Kidney capillary endothelial cell (primary cell): ENCODE data around the gene OR1I1.

ENCODE experiments used
- DNase-seq: peaks from one replicate; pipeline ENCODE4 v3.0.0-alpha.2; 2018; ENCODE audit warnings: low spot score

Gene OR1I1

DNA sequence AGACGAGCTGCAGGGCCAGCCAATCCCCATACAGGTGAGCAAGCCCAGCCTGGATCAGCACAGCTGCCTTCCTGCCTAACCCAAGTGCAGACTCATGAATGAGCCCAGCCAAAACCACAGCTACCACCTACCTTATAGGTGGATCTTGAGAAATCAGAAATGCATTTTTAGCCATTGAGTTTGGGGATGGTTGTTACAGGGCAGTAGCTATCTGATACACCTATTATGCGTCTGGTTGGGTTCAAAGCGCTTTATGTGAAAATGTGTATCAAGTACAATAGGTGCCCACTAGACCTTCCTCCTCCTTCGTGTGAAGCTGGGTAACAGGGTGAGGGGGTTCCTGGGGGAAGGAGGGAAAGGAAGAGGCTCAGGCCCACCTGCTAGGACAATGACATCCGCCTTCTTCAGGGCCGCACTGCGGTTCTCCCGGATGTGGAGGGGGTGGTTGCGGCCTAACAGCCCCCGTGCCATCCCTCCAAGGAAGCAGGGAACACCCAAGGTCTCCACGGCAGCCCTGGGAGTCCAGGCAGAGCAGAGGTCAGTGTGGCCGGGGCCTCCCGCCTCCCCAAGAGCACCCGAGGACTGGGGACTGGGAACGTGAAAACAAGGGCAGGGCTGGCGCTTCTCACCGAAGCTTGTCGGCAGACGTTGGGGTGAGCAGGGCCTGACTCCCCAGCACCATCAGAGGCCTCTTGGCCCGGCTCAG is 36.9 kb downstream of the OR1I1 start:
- DNase-seq = no peak

DNA sequence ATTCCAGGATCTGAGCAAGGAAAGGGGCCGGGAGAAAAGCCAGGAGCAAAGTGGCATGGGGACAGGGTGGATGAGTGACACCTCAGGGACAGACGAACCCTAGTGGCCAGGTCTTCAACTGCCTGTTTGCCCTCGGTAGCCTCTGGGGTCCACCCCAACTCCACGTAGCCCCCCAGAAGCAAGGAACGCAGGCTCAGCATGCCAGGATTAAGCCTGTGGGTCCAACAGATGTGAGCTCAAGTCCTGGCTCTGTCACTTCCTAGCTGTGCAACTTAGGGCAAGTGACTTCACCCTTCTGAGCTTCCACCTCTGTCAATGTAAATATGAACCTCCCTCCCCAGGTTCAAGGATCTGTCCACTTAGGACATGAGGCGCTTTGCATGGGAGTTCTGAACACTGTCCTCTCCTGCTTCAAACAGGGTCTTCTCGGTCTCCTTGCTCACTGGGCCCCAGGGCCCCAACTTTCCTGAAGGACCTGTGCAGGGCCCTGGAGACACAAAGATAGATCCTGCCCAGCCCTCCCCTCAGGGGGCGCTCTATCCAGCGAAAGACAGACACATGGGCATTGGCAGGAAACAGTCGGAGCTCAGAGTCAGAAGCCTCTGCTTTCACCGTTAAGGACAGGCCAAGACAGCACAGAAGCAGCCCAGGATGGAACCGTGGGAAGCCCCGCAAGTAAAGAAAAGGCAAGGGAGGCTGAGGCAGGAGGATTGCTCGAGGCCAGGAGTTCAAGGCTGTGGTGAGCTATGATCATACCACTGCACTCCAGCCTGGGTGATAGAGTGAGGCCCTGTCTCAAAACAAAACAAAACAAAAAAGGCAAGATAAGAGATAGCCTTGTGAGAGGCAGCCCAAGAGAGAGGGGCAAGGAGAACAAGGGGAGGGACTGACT is 38.4 kb downstream of the OR1I1 start:
- DNase-seq = no peak

DNA sequence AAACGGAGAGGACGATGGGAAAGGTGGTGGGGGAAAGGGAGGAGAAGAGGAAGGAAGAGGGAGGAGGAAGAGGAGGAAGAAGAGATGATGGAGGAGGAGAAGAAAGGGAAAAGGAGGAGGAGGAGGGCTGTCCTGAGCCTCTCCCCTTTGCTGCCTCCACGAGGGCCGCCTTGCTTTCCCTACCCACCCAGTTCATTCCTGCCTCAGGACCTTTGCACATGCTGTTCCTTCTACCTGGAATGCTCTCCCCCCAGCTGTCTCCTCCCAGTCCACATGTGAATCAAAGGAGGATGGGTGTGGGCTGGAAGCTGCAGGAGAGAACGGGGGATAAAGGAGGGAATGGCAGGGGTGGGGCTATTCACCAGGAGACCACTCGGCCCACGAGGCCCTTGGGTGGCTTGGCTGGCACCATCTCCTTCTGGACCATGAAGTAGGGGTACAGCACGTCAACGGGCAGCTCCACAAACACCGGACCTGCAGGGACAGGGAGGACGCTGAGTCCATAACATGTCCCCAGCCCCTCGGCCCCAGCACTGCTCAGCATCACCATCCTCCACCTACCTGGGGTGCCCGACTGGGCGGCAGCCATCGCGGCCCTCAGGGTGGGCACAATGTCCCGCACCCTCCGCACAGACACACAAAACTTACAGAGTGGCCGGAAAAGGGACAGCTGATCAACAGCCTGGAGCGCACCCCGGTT is 40.5 kb downstream of the OR1I1 start:
- no peak for DNase-seq

DNA sequence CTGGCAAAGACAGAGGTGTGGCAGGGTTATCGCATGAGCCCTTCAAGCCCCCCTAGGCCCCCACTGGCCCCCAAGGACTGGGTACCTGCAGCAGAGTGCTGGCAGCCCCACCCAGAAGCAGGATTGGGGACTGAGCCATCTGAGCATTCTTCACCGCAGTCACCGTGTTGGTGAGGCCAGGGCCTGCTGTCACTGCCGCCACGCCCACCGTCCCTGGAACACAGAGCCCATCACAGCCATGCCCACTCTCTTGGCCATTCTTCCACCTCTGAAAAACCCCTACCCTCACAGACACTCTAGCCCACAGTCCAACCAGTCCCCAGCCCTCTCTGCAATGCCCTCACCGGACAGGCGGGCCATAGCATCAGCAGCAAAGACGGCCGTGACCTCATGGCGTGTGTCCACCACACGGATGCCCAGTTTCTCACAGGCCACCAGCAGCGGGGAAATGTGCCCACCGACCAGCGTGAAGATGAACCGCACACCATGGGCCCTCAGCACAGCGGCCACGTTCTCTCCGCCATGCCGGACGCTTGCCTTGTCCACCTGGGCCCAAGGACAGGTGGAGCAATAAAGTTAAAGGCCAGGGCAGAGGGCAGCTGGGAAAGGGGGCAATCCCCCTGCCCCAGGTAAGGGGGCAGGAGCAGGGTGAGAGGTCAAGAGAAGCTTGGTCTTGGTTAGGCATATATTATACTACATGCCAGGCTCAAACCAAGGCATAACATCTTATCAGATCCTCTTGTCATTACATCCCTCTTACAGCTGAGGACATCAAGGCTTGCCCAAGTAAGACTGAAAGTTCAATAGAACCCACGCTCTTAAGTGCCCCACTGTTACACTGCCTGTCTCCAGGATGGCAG is 41.2 kb downstream of the OR1I1 start:
- no peak for DNase-seq

DNA sequence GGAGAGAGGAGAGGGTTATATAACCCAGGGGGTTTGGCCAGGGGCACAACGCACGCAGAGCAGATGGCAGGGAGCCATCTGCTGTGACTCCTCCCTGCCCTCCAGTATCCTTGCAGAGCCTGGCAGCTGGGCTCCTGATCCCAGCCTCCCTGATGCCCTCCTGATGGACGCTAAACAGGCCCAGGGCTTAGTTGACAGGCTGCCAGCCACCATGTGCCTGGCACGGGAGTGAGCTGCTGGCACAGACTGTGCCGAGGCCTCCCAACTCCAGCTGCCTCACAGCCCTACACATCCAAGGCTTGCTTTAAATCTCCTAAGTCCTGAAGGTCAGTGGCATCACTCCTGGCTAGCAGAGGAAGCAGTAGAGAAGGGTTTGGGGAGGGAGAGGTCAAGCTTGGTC is 41.9 kb downstream of the OR1I1 start:
- DNase-seq = no peak

DNA sequence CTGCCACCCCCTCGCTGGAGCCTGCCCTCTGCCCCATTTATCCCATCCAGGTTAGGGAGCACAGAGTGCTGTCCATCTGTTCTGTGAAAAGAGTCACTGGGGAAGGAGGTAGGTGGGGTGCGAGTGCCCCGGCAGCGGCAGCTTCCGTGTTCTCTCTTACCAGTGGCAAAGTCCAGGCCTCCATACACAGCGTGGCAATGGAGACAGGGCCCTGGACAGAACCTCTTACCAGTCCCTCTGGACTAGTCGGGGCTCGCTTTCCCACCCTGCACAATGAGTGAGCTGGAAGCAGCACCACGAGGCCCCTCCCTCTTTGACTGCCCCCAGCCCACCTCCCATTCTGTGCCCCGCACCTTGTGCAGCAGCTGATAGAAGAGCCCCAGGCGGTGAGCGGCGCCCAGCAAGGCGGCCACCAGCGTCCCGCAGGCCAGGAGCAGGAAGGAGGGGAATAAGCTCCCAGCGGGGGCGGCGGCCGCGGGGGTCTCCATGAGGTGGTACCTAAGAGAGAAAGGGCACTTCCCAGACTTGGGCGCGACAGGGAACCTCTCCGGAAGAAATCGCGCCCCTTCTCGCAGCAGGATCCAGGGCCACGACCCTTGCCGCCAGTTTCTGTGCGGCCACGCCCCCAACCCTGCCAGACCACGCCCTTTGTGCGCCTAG is 42.7 kb downstream of the OR1I1 start:
- DNase-seq = no peak

DNA sequence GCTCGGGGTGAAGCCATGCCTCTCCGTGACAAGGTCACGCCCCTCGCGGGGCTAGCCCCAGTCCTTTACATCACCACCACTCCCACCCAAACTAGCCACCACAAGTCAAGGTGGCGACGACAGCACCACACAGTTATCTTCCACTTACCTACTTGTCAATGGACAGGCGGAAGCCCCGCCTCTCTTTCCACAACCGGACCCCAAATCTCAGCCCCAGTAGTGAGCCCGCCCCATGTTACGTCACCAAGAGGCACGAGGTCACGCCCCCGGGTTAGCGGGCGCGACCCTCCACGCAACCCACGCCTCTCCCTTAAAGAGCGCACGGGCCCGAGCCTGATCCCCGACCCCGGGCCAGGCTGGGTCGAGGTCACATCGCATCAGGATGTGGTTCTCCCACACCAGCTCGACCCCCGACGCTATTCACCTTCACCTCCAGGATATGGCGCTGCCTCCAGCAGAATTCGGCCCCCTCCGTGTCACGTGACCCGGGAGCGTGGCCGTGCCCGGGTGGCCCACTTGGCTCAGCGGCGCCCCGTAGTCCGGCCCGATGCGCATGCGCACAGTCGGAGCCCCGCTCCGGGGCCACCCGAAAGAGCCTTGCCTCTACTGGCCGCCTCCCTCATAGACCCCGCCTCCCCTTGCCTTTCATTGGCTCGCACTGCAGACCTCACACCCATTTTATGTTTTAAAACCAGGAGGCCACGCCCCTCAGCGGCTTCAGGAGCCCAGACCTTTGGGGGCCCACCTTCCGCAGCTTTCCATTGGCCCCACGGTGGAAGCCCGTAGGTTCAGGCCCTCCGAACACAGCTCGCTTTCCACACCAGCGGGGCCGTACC is 43.4 kb downstream of the OR1I1 start:
- DNase-seq = peak; percentile 97

DNA sequence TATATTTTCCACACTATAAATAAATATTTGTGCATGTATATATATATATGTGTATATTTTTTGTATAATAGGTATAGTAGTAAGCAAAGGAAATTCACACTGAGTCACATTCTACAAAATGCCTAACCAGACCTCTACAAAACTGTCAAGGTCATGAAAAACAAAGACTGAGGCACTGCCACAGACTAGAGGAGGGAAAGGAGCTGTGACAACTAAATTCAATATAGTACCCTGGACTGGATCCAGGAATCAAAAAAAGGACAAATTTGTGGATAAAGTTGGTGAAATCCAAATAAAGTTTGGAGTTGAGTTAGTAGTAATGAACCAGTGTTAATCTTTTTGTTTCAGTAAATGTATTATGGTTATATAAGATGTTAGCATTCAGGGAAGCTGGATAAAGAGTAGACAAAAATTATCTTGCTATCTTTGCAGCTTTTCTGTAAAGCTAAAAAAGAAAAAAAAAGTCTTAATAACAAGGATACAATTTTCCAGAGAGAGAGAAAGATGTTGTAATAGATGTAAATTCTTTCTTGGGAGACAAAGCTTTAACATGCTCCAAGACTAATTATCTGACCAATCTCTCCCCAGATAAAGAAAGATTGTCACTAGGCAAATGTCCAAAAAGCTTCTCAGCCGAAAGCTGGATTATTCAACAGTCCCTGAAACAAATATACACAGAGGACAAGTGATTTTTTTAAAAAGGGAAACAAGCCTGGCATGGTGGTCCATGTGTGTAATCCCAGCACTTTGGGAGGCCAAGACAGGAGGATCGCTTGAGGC is 44.3 kb downstream of the OR1I1 start:
- DNase-seq = no peak

DNA sequence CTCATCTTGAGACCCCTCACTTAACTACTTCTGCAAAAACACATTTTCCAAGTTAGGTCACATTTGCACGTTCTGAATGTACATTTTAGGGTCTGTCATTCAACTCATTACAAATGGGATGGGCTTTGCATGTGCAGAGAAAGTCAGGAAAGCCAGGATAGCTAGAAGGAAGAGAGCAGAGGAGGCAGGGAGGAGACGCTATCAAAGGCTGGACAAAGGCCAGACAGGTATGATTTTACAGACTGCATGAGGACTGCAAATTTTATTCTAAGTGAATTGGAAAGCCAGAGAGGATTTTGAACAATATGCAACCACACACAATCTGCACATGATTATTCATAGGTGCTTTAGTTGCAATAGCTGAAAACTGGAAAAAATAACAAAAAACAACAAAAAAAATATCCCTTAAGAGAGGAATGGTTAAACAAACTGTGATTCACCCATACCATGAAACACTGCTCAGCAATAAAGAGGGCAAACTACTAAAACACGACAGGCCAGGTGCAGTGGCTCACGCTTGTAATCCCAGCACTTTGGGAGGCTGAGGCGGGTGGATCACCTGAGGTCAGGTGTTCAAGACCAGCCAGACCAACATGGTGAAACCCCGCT is 46.3 kb downstream of the OR1I1 start:
- no peak for DNase-seq

DNA sequence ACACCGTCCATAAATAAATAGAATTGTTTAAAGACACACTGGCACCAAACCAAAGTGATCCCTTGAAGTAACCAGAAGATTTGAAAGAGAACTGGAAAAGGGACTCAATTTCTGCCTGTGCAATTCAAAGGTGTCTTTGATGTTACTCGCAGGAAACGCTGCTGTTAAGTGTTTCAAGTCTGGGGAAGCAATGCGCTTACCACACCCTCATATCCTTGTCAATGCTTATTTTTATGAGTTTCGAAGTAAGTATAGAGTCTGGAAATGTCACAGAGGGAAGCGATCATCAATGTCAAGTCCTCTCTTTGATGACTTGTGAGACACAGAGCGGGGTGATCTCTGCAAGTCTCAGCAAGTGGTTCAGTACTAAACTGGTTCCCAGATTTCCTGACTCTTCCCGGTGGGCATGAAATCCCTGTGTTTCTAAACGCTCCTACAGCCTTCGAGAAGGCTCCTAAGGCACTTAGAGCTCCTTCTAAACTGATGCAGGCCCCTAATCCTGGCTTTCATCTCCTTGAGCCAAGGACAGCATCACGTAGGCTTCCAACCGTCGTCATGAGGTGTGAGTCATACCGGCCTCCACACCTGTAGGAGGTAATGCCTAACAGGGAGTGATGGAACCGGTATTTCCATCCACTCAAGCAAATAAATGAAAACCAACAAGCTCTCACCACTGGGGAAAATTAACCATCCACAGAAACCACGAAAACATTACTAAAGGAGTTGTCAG is 48.0 kb downstream of the OR1I1 start:
- DNase-seq = no peak

DNA sequence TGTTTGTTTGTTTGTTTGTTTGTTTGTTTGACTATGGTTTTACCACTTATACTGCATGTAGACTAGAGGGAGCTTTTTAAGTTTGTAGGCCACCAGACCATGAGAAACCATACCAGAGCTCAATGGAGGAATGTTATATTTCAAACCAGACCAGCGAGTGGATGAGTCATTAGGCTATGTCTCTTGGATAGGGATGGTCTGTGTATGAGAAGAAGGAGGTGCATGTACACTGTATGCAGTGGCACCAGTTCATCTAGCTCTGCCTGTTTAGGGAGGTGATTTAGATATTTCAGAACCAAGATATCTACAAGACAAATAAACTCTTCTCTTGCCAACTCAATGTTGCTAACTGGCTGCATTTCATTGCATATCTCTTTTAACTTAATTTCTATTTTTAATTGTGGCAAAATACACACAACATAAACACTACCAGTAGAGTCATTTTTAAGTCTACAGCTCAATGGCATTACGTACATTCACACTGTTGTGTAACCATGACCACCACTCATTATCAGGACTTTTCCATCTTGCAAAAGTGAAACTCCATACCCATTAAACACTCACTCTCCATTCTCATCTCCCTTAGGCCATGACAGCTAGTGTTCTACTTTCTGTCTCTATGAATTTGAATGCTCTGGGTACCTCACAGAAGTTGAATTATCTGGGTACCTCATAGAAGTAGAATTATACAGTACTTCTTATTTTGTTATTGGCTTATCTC is 54.4 kb downstream of the OR1I1 start:
- DNase-seq = no peak

DNA sequence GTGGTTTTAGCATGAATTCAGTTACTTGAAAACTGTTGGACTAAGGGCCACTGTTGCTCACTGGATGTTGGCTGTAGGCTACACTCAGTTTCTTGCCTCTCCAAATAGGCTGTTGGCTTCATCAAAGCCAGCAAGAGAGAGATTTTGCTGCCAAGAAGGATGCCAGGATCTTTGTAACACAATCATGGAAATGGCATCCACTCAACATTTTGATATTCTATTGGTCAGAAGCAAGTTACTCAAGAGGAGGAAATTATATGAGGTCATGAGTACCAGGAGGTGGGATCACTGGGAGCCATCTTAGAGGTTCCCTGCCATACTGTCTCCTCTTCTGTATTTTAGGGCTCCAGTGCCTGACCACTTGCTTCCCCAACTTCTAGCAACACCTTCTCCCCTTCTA is 55.8 kb downstream of the OR1I1 start:
- DNase-seq = no peak

DNA sequence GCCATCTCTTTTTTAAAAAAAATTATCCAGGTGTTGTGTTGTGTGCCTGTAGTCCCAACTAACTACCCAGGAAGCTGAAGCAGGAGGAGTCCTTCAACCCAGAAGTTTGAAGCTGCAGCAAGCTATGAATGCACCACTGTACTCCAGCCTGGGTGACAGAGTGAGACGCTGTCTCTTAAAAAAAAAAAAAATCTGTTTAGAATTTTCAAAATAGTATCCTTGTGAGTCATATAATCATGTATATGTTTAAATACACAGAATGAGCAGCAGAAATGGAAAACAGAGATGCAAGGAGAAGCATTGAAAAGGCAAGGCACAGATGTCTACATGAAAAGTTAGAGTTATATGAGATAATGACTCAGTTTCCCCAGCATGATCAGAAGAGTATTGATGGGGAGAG is 56.4 kb downstream of the OR1I1 start:
- no peak for DNase-seq

DNA sequence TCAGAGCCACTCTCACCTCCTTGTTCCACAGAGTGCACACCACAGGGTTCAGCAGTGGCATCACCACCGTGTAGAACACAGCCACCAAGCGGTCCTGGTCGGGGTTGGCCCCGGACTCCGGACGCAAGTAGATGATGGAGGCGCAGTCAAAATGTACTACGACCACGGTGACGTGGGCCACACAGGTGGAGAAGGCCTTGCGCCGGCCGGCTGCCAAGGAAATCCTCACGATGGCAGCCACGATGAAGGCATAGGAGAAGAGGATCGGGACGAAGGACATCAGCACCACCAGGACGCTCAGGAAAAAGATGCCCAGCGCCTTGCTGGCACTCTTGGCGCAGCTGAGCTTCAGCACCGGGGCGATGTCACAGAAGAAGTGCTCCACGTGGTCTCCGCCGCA is 59.1 kb downstream of the OR1I1 start:
- DNase-seq = no peak

DNA sequence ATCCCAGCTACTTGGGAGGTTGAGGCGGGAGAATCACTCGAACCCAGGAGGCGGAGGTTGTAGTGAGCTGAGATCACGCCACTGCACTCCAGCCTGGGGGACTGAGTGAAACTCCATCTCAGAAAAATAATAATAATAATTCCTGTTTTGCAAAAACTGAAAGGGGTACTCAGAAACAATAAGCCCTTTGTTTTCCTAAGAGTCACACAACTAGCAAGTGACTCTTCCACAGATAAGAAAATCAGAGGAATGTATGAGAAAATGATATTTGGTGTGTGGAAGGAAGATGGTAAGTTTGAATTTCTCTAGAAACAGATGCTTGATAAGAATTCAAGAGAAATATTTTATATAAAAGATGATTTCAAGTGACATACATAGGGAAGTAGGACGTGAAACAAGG is 60.3 kb downstream of the OR1I1 start:
- DNase-seq = no peak
